ENCODE measurements around the gene GSTM2.
"Not testable (repeated sequence)": the region's sequence is repeated elsewhere in the genome, so short reads cannot be mapped to it uniquely, and the experiment has no call there.

Gene GSTM2

GRCh38 chr1:109705411-109705810 lies 37.6 kb downstream of the GSTM2 start:
- H3K4me3 ChIP-seq (ENCODE audit: low read depth, low read length) = no peak overlapping the region
- TF ChIP-seq CTCF (IDR thresholded peaks at IDR 0.05; ENCODE audit: insufficient read depth, low read depth, low read length, missing control alignments) = no peak
- DNase-seq (ENCODE audit: low read depth) = no peak

- DNase-seq (ENCODE audit: low read depth) = not testable (repeated sequence)
Measured at GRCh38 chr1:109708949-109709348, 41.1 kb downstream of the GSTM2 start.

GRCh38 chr1:109709822-109710221 lies 42.0 kb downstream of the GSTM2 start:
- DNase-seq (ENCODE audit: low read depth); H3K4me3 ChIP-seq (ENCODE audit: low read depth, low read length): not testable (repeated sequence)

More at GRCh38 chr1:109708949-109709348, 41.1 kb downstream of the GSTM2 start:
- H3K4me3 ChIP-seq (ENCODE audit: low read depth, low read length) = not testable (repeated sequence)

GRCh38 chr1:109711593-109712320 lies 43.9 kb downstream of the GSTM2 start, which contains the start of gene GSTM5:
GSTM5 (plus strand) TSS chr1:109712251; CDS start chr1:109712313, 62 bp downstream.
- not testable (repeated sequence) for H3K4me3 ChIP-seq (ENCODE audit: low read depth, low read length); DNase-seq (ENCODE audit: low read depth)

- H3K4me3 ChIP-seq (ENCODE audit: low read depth, low read length) = no peak overlapping the region
- DNase-seq (ENCODE audit: low read depth) = no peak
- no peak for TF ChIP-seq CTCF (IDR thresholded peaks at IDR 0.05; ENCODE audit: insufficient read depth, low read depth, low read length, missing control alignments)
Measured at GRCh38 chr1:109712321-109712864, 44.5 kb downstream of the GSTM2 start.

- no peak for TF ChIP-seq CTCF (IDR thresholded peaks at IDR 0.05; ENCODE audit: insufficient read depth, low read depth, low read length, missing control alignments)
- no peak overlapping the region for H3K4me3 ChIP-seq (ENCODE audit: low read depth, low read length)
- DNase-seq (ENCODE audit: low read depth) = no peak
Measured at GRCh38 chr1:109713636-109714035, 45.8 kb downstream of the GSTM2 start.

- no peak overlapping the region for H3K4me3 ChIP-seq (ENCODE audit: low read depth, low read length)
- TF ChIP-seq CTCF (IDR thresholded peaks at IDR 0.05; ENCODE audit: insufficient read depth, low read depth, low read length, missing control alignments) = no peak
- no peak for DNase-seq (ENCODE audit: low read depth)
Measured at GRCh38 chr1:109714661-109715372, 47.0 kb downstream of the GSTM2 start.

GRCh38 chr1:109716121-109716520 lies 48.3 kb downstream of the GSTM2 start:
- H3K4me3 ChIP-seq (ENCODE audit: low read depth, low read length) = no peak overlapping the region
- TF ChIP-seq CTCF (IDR thresholded peaks at IDR 0.05; ENCODE audit: insufficient read depth, low read depth, low read length, missing control alignments) = no peak

More at GRCh38 chr1:109716121-109716520, 48.3 kb downstream of the GSTM2 start:
- DNase-seq (ENCODE audit: low read depth) = no peak
